ENCODE results near the gene AKT1.

AKT1 gene

DNA sequence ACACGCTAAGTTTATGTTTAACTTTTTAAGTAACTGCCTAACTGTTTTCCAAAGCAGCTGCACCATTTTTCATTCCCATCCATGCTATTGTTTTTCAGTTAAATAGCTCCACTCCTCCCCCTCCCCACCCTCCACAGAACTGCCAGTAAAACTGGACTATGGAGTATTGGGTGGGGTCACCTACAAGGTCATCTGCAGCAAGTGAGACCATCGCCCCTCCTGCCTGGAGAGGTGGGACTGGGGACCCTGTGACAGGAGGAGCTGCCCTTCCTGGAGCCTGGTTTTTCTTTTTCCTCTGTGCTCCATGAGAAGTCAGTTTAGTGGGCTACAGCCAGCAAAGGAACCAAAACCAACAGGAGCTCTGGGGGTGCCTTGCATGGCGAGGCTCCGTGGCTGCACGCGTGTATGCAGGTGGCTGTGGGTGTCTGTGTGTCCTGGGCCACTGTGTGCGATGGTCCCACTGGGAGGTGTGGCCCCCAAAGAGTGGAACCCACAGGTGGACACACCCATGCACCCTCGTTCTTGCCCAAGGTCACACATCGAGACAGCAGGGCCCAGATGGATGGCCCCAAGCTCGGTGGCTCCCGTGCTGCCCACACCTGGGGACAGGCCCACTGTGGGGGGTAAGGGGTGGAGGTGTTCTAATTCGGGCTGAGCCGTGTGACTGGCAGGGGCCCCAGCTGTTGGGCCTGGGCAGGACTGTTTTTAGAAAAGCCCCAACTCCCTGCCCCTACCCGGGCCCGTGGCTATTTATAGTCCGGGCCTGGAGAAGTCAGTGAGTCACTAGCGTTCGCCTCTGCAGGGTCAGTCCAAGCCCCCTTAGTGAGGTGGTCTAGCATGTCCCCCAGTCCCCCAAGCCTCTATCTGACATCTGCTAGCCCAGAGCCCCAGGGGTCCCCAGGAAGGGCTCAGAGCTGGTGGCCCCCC is 73.8 kb downstream of the AKT1 start:
- no peak for FAIRE-seq
